Left hindlimb (tissue), 1 donor: Measurements from ENCODE around the gene PLCB1.
"Not testable (repeated sequence)": the region's sequence is repeated elsewhere in the genome, so short reads cannot be mapped to it uniquely, and the experiment has no call there.

Experiments
- DNase-seq: peaks from one replicate; pipeline ENCODE4 v3.0.0-alpha.2; 2018

PLCB1 gene

GRCh38 chr20:8421981-8422380 is 289.9 kb downstream of the PLCB1 start:
- DNase-seq, result no peak

- no peak for DNase-seq
Measured at GRCh38 chr20:8423482-8423881, 291.4 kb downstream of the PLCB1 start.

GRCh38 chr20:8424010-8424409 is 291.9 kb downstream of the PLCB1 start:
- DNase-seq, result no peak

- no peak for DNase-seq
Measured at GRCh38 chr20:8425016-8425415, 292.9 kb downstream of the PLCB1 start.

- no peak for DNase-seq
Measured at GRCh38 chr20:8425802-8426201, 293.7 kb downstream of the PLCB1 start.

- DNase-seq, result no peak
Measured at GRCh38 chr20:8427419-8428040, 295.5 kb downstream of the PLCB1 start.

DNA sequence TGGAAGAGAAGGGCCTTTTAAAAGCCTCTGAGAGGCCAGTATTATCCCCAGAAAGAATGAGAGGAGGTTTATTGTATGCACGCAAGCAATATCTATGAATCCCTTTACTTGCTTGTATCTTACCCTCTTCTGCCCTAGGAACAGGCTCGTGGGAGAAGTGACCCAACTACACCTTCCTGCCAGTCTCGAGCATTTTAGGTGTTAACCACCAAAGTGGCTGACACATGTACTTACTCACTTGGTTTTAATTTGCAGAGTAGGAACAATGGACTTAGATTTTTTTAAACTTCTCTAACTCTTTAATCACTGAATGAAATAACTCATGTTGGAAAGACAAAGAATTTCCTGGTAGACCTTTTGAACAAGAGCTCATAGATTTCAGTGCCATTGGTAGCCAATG is 296.9 kb downstream of the PLCB1 start:
- DNase-seq, result no peak

DNA sequence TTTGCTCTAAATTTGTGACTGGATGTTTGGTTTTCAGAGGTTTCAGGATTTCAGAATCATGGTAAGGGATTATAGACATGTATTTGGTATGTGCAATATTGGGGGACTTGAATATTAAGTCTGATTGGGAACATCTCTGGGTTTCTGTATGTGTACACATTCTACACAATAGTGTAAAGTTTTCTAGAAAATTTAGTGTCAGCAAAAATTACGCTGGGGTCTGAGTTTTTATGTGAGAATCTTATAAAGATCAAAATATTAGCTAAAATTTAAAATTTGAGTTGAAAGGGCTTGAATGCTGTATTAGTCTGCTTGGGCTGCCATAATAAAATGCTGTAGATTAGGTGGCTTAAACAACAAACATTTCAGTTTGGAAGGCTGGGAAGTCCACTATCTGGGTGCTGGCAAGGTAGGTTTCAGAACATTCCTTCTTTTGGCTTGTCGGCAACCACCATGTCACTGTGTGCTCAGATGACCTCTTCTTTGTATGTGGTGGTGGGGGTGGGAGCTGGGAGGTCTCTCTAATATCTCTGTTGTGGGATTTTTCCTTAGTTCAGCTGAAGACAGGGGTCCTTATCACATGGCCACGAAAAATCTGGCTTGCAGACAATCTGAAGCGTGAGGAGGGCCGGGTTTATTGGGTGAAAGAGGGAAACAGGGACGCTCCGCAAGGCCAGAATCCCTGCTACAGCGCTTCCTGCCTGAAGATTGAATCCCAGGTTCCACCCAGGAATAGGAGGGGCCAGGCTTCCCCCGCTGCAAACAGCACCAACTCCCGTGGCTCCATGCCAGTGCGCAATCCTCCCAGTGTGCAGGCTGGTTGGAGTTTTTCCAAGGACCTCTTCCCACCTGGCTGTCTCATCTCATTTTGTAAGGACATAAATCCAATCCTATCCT is 299.7 kb downstream of the PLCB1 start:
- no peak for DNase-seq

GRCh38 chr20:8432435-8433148 is 300.5 kb downstream of the PLCB1 start:
- no peak for DNase-seq

GRCh38 chr20:8433291-8433690 is 301.2 kb downstream of the PLCB1 start:
- no peak for DNase-seq

DNA sequence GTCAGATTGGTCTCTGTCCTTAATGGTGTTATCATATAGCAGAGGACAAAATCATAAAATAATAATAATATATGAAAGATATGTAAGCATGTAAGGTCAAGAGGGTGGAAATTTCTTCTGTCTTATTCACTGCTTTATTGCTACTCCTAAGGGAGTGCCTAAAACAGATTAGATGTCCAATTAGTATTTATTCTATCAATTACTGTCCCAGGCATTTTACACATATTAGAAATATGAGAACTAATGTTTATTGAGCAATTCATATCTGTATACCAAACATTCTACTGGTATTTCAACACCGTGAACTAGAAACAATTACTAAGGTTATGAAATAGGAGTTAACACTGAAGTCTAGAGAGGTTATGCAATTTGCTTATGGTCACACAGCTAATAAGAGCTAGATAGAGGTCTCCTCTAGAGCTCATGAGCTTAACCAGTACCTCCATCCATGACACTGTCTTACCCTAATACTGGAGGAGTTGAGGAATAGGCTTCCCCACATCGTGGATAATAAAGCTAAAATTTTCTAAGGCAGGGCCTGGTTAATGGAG is 302.3 kb downstream of the PLCB1 start:
- DNase-seq, result no peak

- no peak for DNase-seq
Measured at GRCh38 chr20:8435285-8436035, 303.4 kb downstream of the PLCB1 start.

- DNase-seq, result not testable (repeated sequence)
Measured at GRCh38 chr20:8436938-8437337, 304.9 kb downstream of the PLCB1 start.

DNA sequence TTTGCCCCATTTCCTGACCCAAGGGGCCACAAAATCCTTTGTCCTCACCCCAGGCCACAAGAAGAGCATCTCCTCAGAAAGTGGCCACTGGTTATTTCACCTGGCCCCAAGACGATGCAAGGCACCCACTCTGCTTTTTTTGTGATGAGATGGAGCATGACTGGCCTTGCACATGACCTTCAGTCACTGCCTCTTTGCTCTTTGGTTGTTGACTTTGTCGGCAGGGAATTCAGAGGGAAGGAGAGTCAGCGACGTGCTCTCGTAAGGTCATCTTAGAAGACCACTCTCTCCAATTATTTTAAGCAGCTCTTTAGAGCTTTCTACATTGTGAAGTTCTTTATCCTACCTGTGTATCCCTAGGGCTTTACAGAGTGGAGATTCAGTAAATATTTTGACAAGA is 306.7 kb downstream of the PLCB1 start:
- DNase-seq, result no peak

DNA sequence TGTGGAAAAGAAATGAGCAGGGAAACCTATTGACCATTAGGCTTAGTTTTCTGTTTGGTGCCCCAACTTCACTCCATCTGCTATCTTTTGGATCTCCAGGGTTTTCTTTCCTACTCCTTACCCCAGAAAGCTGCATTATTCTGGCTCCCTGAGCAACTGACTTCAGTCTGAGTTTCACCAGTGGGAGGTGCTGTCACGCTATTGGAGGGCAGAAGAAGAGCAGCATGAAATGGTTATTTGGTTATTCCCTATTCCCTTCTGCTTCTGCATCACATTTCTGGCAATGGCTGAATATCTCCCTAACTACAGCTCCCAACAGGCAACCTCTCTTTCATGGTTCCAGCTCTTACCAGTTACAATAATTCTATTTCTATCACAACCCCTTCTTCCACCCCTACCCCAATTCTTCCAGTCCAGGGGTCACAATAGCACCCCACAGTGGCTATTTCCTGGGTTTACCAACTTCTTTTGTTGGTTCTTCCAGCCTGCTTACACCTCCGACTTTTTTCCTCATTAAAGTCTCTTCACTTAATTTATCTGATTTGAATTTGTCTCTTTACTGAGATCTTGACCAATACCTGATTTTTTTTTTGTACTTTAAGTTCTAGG is 311.5 kb downstream of the PLCB1 start:
- DNase-seq, result no peak

GRCh38 chr20:8447262-8448120 is 315.4 kb downstream of the PLCB1 start:
- no peak for DNase-seq

GRCh38 chr20:8449123-8449522 is 317.1 kb downstream of the PLCB1 start:
- no peak for DNase-seq

GRCh38 chr20:8454137-8454712 is 322.2 kb downstream of the PLCB1 start:
- DNase-seq, result no peak

- no peak for DNase-seq
Measured at GRCh38 chr20:8456765-8457164, 324.7 kb downstream of the PLCB1 start.

DNA sequence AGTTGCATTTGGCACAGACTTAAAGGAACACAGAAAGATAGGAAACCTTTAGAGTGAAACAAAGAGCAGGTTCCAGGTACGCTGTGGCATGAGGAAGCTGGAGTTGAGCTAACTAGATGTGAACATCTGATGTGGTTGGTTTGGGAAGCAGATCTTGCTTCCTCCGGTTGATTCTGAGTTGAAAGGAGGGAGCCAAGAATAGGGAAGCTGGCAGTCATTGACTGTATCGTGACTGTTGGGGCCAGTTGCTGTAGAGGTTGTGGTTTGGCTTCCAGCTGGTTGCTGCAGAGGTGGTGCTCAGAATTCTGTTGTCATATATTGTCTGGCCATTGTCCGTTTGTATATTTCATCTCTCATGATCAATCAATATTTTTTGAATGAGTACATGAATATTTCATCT is 325.9 kb downstream of the PLCB1 start:
- DNase-seq, result no peak

- no peak for DNase-seq
Measured at GRCh38 chr20:8461186-8461585, 329.1 kb downstream of the PLCB1 start.
